Measurements from ENCODE around the gene AIMP1.

The AIMP1 gene

GRCh38 chr4:106343865-106344646 lies 27.7 kb downstream of the AIMP1 start:
- Histone ChIP-seq H3K4me2 (ENCODE audit: low read length) (no peak overlapping the region), H3K9me2 (replicated peaks; ENCODE audit: control insufficient read depth, low read length) (no peaks in the 10 kb centered on the region), H3K27me3 (ENCODE audit: control insufficient read depth, low read length) (no peaks in the 10 kb centered on the region), H4K20me1 (ENCODE audit: control insufficient read depth, insufficient read depth, low read depth, low read length) (0 out of 2 replicates have a peak, but pooled peaks cover 3% of the 10 kb centered on the region), H3K27ac (ENCODE audit: low read depth, low read length) (no peak overlapping the region), H3K4me3 (ENCODE audit: low read length) (no peak overlapping the region), H3F3A (ENCODE audit: control insufficient read depth, insufficient read depth) (no peaks in the 10 kb centered on the region), H3K79me2 (ENCODE audit: control insufficient read depth, low read length) (peaks cover 53% of the 10 kb centered on the region), H3K9me3 (ENCODE audit: control insufficient read depth, insufficient read depth, low read length) (peaks cover 10% of the 10 kb centered on the region; the same call in 1 of the 2 replicates), H3K4me1 (ENCODE audit: control insufficient read depth, low read length) (peaks cover 20% of the 10 kb centered on the region), H3K36me3 (ENCODE audit: control insufficient read depth, low read length) (peaks cover 82% of the 10 kb centered on the region)
- TF ChIP-seq CTCF (IDR thresholded peaks at IDR 0.05; ENCODE audit: low read depth, low read length, poor library complexity, severe bottlenecking): no peak
- no peak for TF ChIP-seq EZH2phosphoT487 (IDR thresholded peaks at IDR 0.05; ENCODE audit: borderline replicate concordance, low read length)

- H3K27ac ChIP-seq (ENCODE audit: low read depth, low read length): no peak overlapping the region
- H3K4me2 ChIP-seq (ENCODE audit: low read length): no peak overlapping the region
- no peak for TF ChIP-seq EZH2phosphoT487 (IDR thresholded peaks at IDR 0.05; ENCODE audit: borderline replicate concordance, low read length)
- TF ChIP-seq CTCF (IDR thresholded peaks at IDR 0.05; ENCODE audit: low read depth, low read length, poor library complexity, severe bottlenecking): no peak
- no peak overlapping the region for H3K4me3 ChIP-seq (ENCODE audit: low read length)
- H3K4me1 ChIP-seq (ENCODE audit: control insufficient read depth, low read length): peaks cover 20% of the 10 kb centered on the region
- peaks cover 53% of the 10 kb centered on the region for H3K79me2 ChIP-seq (ENCODE audit: control insufficient read depth, low read length)
- H3F3A ChIP-seq (ENCODE audit: control insufficient read depth, insufficient read depth): no peaks in the 10 kb centered on the region
- peaks cover 81% of the 10 kb centered on the region for H3K36me3 ChIP-seq (ENCODE audit: control insufficient read depth, low read length)
- H4K20me1 ChIP-seq (ENCODE audit: control insufficient read depth, insufficient read depth, low read depth, low read length): 0 out of 2 replicates have a peak, but pooled peaks cover 3% of the 10 kb centered on the region
- peaks cover 10% of the 10 kb centered on the region; the same call in 1 of the 2 replicates for H3K9me3 ChIP-seq (ENCODE audit: control insufficient read depth, insufficient read depth, low read length)
- no peaks in the 10 kb centered on the region for H3K27me3 ChIP-seq (ENCODE audit: control insufficient read depth, low read length)
- H3K9me2 ChIP-seq (replicated peaks; ENCODE audit: control insufficient read depth, low read length): no peaks in the 10 kb centered on the region
These were observed 28.3 kb downstream of the AIMP1 start for GRCh38 chr4:106344647-106344970.

GRCh38 chr4:106347167-106347566 lies 30.8 kb downstream of the AIMP1 start:
- Histone ChIP-seq H3K4me3 (ENCODE audit: low read length) (no peak overlapping the region), H3K27me3 (ENCODE audit: control insufficient read depth, low read length) (no peaks in the 10 kb centered on the region), H3F3A (ENCODE audit: control insufficient read depth, insufficient read depth) (no peaks in the 10 kb centered on the region), H3K9me3 (ENCODE audit: control insufficient read depth, insufficient read depth, low read length) (no peaks in the 10 kb centered on the region), H3K4me2 (ENCODE audit: low read length) (no peak overlapping the region), H4K20me1 (ENCODE audit: control insufficient read depth, insufficient read depth, low read depth, low read length) (0 out of 2 replicates have a peak, but pooled peaks cover 3% of the 10 kb centered on the region), H3K79me2 (ENCODE audit: control insufficient read depth, low read length) (peaks cover 29% of the 10 kb centered on the region), H3K36me3 (ENCODE audit: control insufficient read depth, low read length) (peaks cover 58% of the 10 kb centered on the region), H3K9me2 (replicated peaks; ENCODE audit: control insufficient read depth, low read length) (no peaks in the 10 kb centered on the region), H3K27ac (ENCODE audit: low read depth, low read length) (no peak overlapping the region), H3K4me1 (ENCODE audit: control insufficient read depth, low read length) (peaks cover 5% of the 10 kb centered on the region)
- no peak for TF ChIP-seq EZH2phosphoT487 (IDR thresholded peaks at IDR 0.05; ENCODE audit: borderline replicate concordance, low read length)
- no peak for TF ChIP-seq CTCF (IDR thresholded peaks at IDR 0.05; ENCODE audit: low read depth, low read length, poor library complexity, severe bottlenecking)

All from DOHH2 (cell line).